A549 (cell line): ENCODE results near the gene RING1. TPM values are rescaled to one million over a fixed set of nuclear protein-coding genes. Genes with fewer than 3 reads are reported as not detected.

Source experiments
- ATAC-seq, 2 experiments: fragments of 200-7000 bp in 1 of 2; fragments of >200 bp in 1 of 2; cut with Nextera tagmentation in 1 of 2; cut with Tn5 transposase in 1 of 2; 3 replicates each; pipeline versions ENCODE4 v1.8.0 to v1.9.1; 2018 to 2020; ENCODE audit warnings: mild to moderate bottlenecking in 1 of 2, moderate library complexity in 1 of 2
- CTCF ChIA-PET: fragments of 300-600 bp; sonication (Branson Sonifier 250); formaldehyde crosslinking; extraction: SDS; loops from one replicate; lab custom pipeline; 2021; ENCODE audit warnings: antibody characterized with exemption, inconsistent platforms; lab: Yijun Ruan, JAX
- POLR2A ChIA-PET: fragments of 350-600 bp; formaldehyde crosslinking; extraction: SDS; loops from one replicate; lab custom pipeline; 2021; ENCODE audit warnings: antibody characterized with exemption, inconsistent platforms; lab: Yijun Ruan, JAX
- DNase-seq, 2 experiments: peaks; one replicate each; pipeline versions ENCODE4 v3.0.0 to v3.0.0-alpha.2; 2011 to 2016; ENCODE audit warnings: low read depth in 1 of 2, low spot score in 1 of 2
- FAIRE-seq: peaks from 2 replicates; lab custom pipeline; 2011; peaks lifted over from hg19 to GRCh38; lab: Jason Lieb, UNC
- H3K27ac ChIP-seq, 2 experiments: fragments of >200 bp; sonication (Bioruptor Twin); formaldehyde crosslinking; 3 replicates each; pipeline ENCODE4 v1.5.1; 2016 to 2017
- H3K4me1 ChIP-seq: fragments of >200 bp; sonication (Bioruptor Twin); formaldehyde crosslinking; 3 replicates; pipeline ENCODE4 v1.6.1; 2016
- H3K4me2 ChIP-seq: fragments of >200 bp; sonication (Bioruptor Twin); formaldehyde crosslinking; 3 replicates; pipeline ENCODE4 v1.6.1; 2016
- H3K4me3 ChIP-seq: fragments of >200 bp; sonication (Bioruptor Twin); formaldehyde crosslinking; 3 replicates; pipeline ENCODE4 v1.5.1; 2016
- H3K9me3 ChIP-seq: fragments of >200 bp; sonication (Bioruptor Twin); formaldehyde crosslinking; 3 replicates; pipeline ENCODE4 v1.6.1; 2016
- EHMT2 ChIP-seq: fragments of 200-600 bp; sonication (generic); IDR thresholded peaks from 2 replicates; pipeline ENCODE4 v1.6.1; 2016; ENCODE audit warnings: antibody characterized with exemption, low read depth, mild to moderate bottlenecking, moderate library complexity
- FOSL2 ChIP-seq, 2 experiments: fragments of 450-650 bp in 1 of 2; fragments of >200 bp in 1 of 2; sonication (Bioruptor Twin) in 1 of 2; formaldehyde crosslinking; IDR thresholded peaks; 2 replicates each; pipeline versions ENCODE4 v1.5.0 to v1.6.1; 2016 to 2020; ENCODE audit warnings: mild to moderate bottlenecking in 1 of 2, moderate library complexity in 1 of 2
- FOXS1 ChIP-seq: fragments of 250-450 bp; sonication (Bioruptor Pico); IDR thresholded peaks from 2 replicates; pipeline ENCODE4 v1.5.0; 2020; ENCODE audit warnings: mild to moderate bottlenecking, moderate library complexity
- GATA3 ChIP-seq: IDR thresholded peaks from 2 replicates; pipeline ENCODE4 v1.6.1; 2012; ENCODE audit warnings: borderline replicate concordance
- HDAC2 ChIP-seq: fragments of 200-600 bp; sonication (generic); IDR thresholded peaks from 2 replicates; pipeline ENCODE4 v1.6.1; 2016
- HOXB13 ChIP-seq: fragments of 250-450 bp; sonication (Bioruptor Pico); IDR thresholded peaks from 2 replicates; pipeline ENCODE4 v1.5.0; 2020; ENCODE audit warnings: low read depth, mild to moderate bottlenecking, moderate library complexity
- JUN ChIP-seq, 2 experiments: fragments of >200 bp; sonication (Bioruptor Twin); formaldehyde crosslinking; IDR thresholded peaks; 2 replicates in 1 of 2; 3 replicates in 1 of 2; pipeline ENCODE4 v1.6.1; 2016 to 2017
- KDM5A ChIP-seq: fragments of 200-600 bp; sonication (generic); IDR thresholded peaks from 2 replicates; pipeline ENCODE4 v1.6.1; 2016; ENCODE audit warnings: antibody characterized with exemption, mild to moderate bottlenecking
- PHF8 ChIP-seq: fragments of 200-600 bp; sonication (generic); IDR thresholded peaks from 2 replicates; pipeline ENCODE4 v1.6.1; 2016; ENCODE audit warnings: low read depth, mild to moderate bottlenecking, antibody characterized with exemption, moderate library complexity, borderline replicate concordance
- POLR2A ChIP-seq: IDR thresholded peaks from 2 replicates; pipeline ENCODE4 v1.6.1; 2012; ENCODE audit warnings: mild to moderate bottlenecking, low read length
- RARB ChIP-seq: fragments of 250-450 bp; sonication (Bioruptor Pico); IDR thresholded peaks from 2 replicates; pipeline ENCODE4 v1.8.0; 2021; ENCODE audit warnings: mild to moderate bottlenecking, moderate library complexity
- RFX5 ChIP-seq: fragments of 450-650 bp; IDR thresholded peaks from 2 replicates; pipeline ENCODE4 v1.7.1; 2014; ENCODE audit warnings: antibody characterized with exemption, mild to moderate bottlenecking, moderate library complexity
- SMC3 ChIP-seq: fragments of >200 bp; sonication (Bioruptor Twin); formaldehyde crosslinking; IDR thresholded peaks from 3 replicates; pipeline ENCODE4 v1.6.1; 2018; ENCODE audit warnings: inconsistent platforms
- TP53 ChIP-seq: fragments of 250-450 bp; sonication (Bioruptor Pico); IDR thresholded peaks from 2 replicates; pipeline ENCODE4 v1.5.0; 2021; ENCODE audit warnings: mild to moderate bottlenecking, moderate library complexity
- ZC3H11A ChIP-seq: fragments of 450-650 bp; IDR thresholded peaks from 2 replicates; pipeline ENCODE4 v1.6.1; 2014; ENCODE audit warnings: antibody characterized with exemption, mild to moderate bottlenecking
- ZSCAN20 ChIP-seq: fragments of 250-450 bp; sonication (Bioruptor Pico); IDR thresholded peaks from 2 replicates; pipeline ENCODE4 v1.8.0; 2022; ENCODE audit warnings: mild to moderate bottlenecking, moderate library complexity
- WGBS: methylation state at CpG from one replicate; pipeline ENCODE4 v1.1.6; 2017; ENCODE audit errors: missing lambda C conversion rate; 5-methylcytosine and 5-hydroxymethylcytosine counted together
- polyA plus RNA-seq, 4 experiments: library from polyadenylated mRNA; depleted of rRNA in 3 of 4; stranded (reverse); fragments of >200 nt; fragmentation: RNase III in 1 of 4; extraction: RNeasy Plus Mini Kit Qiagen cat#74134 plus additional on column Dnase treatment in 1 of 4; gene quantifications; 2 replicates in 3 of 4; 3 replicates in 1 of 4; pipeline ENCODE4 v1.2.3, GENCODE V29; 2011 to 2017
- TF ChIP-seq, protein P1 (sequence below): fragments of 450-650 bp; IDR thresholded peaks from 2 replicates; pipeline ENCODE4 v1.6.1; 2014; ENCODE audit warnings: antibody characterized with exemption
- TF ChIP-seq, protein P2 (sequence below): IDR thresholded peaks from 2 replicates; pipeline ENCODE4 v1.6.1; 2012
- TF ChIP-seq, protein P3 (sequence below): fragments of 250-450 bp; sonication (Bioruptor Pico); IDR thresholded peaks from 2 replicates; pipeline ENCODE4 v1.5.0; 2021; ENCODE audit warnings: mild to moderate bottlenecking, moderate library complexity, borderline replicate concordance
- TF ChIP-seq, protein P4 (sequence below): fragments of 200-600 bp; sonication (generic); IDR thresholded peaks from 2 replicates; pipeline ENCODE4 v1.6.1; 2016; ENCODE audit warnings: antibody characterized with exemption, mild to moderate bottlenecking, moderate library complexity

Gene RING1
- polyA plus RNA-seq, 2 of the 4 experiments (the other 2 are of a cell fraction), result 12.7 to 35.0 TPM

DNA sequence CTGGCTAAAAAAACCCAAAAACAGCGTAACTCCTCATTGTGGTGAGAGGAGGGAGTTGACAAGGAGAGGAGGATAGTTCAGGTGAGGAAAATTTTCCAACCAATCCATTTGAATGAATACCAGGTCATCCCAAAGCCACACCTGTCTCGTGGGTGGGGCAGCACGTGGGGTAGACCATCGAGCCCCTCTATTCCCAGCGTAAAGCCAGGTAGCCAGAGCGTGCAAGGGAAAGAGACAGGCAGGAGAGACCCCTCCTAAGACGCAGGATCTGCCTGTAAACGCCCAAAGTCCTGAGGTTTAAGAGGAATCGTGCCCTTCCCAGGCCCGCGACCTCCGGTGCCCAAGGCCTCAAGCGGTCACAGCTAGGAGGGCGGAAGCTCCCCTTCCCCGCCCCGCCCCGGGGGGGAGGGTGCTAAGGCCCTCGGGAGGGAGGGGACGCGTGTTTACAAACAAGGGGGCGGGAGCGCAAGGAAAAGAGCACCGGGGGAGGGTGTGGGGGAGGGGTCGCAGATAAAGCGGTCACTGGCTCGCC, 8.5 kb upstream of the RING1 start:
- FAIRE-seq (no peak), ATAC-seq (peak; percentile 20 to 51; a peak in 5 of 6 replicates), DNase-seq (peak; percentile 53 to 81)
- H3K9me3 ChIP-seq, result no peaks in the 10 kb centered on the region
- H3K27ac ChIP-seq, result peak overlapping the region; percentile 97 to 100
- peak overlapping the region; percentile 98 for H3K4me3 ChIP-seq
- ChIA-PET POLR2A (interaction anchor here (0.6 to 1.5 kb wide), 4 partner anchors 9 to 228 kb away, joined by 3 to 6 read pairs (median 4); partner anchors contain the start of gene RING1), CTCF (interaction anchor here (0.8 kb wide), 1 partner anchor 48 kb away, joined by 3 read pairs; no protein-coding TSS in a partner anchor)
- peaks cover 26% of the 10 kb centered on the region for H3K4me1 ChIP-seq
- H3K4me2 ChIP-seq, result peak overlapping the region; percentile 99
- WGBS, result 7% methylated on average over 11 of the region's 26 CpGs
- TF ChIP-seq, protein P1, sequence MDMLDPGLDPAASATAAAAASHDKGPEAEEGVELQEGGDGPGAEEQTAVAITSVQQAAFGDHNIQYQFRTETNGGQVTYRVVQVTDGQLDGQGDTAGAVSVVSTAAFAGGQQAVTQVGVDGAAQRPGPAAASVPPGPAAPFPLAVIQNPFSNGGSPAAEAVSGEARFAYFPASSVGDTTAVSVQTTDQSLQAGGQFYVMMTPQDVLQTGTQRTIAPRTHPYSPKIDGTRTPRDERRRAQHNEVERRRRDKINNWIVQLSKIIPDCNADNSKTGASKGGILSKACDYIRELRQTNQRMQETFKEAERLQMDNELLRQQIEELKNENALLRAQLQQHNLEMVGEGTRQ, result peak; percentile 28; the same call in 1 of the 2 replicates
- TF ChIP-seq FOXS1 (no peak), POLR2A (no peak), HOXB13 (CRISPR knock-in tag) (no peak), ZC3H11A (no peak), FOSL2 (IDR thresholded peaks at IDR 0.05) (no peak), FOSL2 (CRISPR knock-in tag; IDR thresholded peaks at IDR 0.05) (no peak), KDM5A (0 out of 2 replicates have a peak, but pooled peaks have one; percentile 7), TP53 (CRISPR knock-in tag) (no peak)
- TF ChIP-seq, protein P2, sequence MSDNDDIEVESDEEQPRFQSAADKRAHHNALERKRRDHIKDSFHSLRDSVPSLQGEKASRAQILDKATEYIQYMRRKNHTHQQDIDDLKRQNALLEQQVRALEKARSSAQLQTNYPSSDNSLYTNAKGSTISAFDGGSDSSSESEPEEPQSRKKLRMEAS, result peak; percentile 37
- TF ChIP-seq, protein P3, sequence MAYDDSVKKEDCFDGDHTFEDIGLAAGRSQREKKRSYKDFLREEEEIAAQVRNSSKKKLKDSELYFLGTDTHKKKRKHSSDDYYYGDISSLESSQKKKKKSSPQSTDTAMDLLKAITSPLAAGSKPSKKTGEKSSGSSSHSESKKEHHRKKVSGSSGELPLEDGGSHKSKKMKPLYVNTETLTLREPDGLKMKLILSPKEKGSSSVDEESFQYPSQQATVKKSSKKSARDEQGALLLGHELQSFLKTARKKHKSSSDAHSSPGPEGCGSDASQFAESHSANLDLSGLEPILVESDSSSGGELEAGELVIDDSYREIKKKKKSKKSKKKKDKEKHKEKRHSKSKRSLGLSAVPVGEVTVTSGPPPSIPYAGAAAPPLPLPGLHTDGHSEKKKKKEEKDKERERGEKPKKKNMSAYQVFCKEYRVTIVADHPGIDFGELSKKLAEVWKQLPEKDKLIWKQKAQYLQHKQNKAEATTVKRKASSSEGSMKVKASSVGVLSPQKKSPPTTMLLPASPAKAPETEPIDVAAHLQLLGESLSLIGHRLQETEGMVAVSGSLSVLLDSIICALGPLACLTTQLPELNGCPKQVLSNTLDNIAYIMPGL, result no peak
- TF ChIP-seq, protein P4, sequence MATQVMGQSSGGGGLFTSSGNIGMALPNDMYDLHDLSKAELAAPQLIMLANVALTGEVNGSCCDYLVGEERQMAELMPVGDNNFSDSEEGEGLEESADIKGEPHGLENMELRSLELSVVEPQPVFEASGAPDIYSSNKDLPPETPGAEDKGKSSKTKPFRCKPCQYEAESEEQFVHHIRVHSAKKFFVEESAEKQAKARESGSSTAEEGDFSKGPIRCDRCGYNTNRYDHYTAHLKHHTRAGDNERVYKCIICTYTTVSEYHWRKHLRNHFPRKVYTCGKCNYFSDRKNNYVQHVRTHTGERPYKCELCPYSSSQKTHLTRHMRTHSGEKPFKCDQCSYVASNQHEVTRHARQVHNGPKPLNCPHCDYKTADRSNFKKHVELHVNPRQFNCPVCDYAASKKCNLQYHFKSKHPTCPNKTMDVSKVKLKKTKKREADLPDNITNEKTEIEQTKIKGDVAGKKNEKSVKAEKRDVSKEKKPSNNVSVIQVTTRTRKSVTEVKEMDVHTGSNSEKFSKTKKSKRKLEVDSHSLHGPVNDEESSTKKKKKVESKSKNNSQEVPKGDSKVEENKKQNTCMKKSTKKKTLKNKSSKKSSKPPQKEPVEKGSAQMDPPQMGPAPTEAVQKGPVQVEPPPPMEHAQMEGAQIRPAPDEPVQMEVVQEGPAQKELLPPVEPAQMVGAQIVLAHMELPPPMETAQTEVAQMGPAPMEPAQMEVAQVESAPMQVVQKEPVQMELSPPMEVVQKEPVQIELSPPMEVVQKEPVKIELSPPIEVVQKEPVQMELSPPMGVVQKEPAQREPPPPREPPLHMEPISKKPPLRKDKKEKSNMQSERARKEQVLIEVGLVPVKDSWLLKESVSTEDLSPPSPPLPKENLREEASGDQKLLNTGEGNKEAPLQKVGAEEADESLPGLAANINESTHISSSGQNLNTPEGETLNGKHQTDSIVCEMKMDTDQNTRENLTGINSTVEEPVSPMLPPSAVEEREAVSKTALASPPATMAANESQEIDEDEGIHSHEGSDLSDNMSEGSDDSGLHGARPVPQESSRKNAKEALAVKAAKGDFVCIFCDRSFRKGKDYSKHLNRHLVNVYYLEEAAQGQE, result no peak

DNA sequence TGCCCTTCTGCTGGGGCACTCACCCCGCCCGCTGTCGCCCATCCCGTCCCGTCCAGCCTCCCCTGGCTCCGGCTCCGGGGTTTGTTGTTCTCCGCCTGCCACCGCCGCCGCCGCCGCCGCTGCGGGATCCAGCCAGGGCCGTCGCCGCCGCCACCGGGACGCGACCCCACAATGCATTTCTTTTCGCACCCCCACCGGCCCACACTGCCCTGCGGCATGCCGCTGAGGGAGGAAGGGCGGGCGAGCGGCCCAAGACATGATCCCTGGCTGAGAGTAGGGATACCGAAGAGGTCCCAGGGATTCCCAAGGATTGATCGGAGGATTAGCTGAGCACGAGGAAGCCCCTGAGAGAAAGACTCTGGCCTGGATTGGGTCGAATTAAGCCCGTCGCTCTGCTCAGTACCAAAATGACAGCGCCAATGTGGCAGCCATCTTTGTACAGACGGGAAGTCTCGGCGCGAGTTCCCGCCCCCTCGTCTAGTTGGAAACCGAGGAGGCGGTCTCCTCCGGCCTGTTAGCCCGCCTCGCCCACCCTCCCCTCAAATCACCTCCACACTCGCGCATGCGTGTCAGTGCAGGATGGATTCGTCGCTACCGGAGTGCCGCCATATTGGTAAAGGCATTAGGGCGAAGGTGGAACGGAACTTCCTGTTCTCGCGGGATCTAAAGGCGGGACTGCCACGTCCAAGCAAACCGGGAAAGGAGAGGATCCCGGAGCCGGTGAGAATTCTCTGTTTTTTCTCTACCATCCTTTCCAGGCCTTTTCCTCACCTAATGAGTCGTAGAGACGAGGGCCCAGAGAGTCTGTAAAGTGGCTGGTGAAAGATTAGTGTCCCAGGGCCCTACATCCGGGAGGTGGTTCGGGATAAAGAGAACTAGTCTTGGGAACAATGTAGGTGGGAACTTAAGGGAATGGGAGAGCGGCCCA, 7.8 kb upstream of the RING1 start, which contains the start of the genes RXRB and SLC39A7:
Gene RXRB, minus strand, starts transcription at position 447 of the 928 bp plus-strand sequence. Its CDS starts 189 bp downstream, at position 258.
Gene SLC39A7, plus strand, starts transcription at position 649 of the 928 bp plus-strand sequence. CDS start 379 bp downstream, outside the sequence.
- CTCF ChIA-PET, result no interaction called here
- Histone ChIP-seq H3K4me3 (peak within 1 kb of the TSS; percentile 98), H3K4me1 (peaks cover 32% of the 10 kb centered on the region), H3K27ac (peak within 1 kb of the TSS; percentile 97 to 100), H3K9me3 (no peaks in the 10 kb centered on the region), H3K4me2 (peak within 1 kb of the TSS; percentile 99)
- POLR2A ChIA-PET, result interaction anchor here (1.5 kb wide), 1 partner anchor 229 kb away, joined by 4 read pairs; no protein-coding TSS in a partner anchor
- 2% methylated on average over 18 of the region's 68 CpGs for WGBS
- ATAC-seq, result peak; percentile 60 to 76
- FAIRE-seq, result no peak
- peak; percentile 89 to 98 for DNase-seq
- TF ChIP-seq, protein P4, result peak; percentile 92
- TF ChIP-seq PHF8 (0 out of 2 replicates have a peak, but pooled peaks have one; percentile 25), HDAC2 (no peak), SMC3 (no peak), GATA3 (no peak; the same call in 1 of the 2 replicates), ZSCAN20 (CRISPR knock-in tag) (no peak), POLR2A (peak; percentile 14; the same call in 1 of the 2 replicates), RFX5 (0 out of 2 replicates have a peak, but pooled peaks have one; percentile 41), EHMT2 (no peak), KDM5A (peak; percentile 26; the same call in 1 of the 2 replicates), RARB (no peak), JUN (IDR thresholded peaks at IDR 0.05) (peak; percentile 40 to 76; a peak in 2 of 5 replicates)
- TF ChIP-seq, protein P3, result 0 out of 2 replicates have a peak, but pooled peaks have one; percentile 14
